Endothelial cell of umbilical vein (primary cell): ENCODE measurements around the gene UPK3A. TPM values are rescaled to one million over a fixed set of nuclear protein-coding genes. Genes with fewer than 3 reads are reported as not detected.

Source experiments
- BruUV-seq: library from RNA; stranded (reverse); fragments of 400-500 nt; replicated peaks from 2 replicates; lab custom pipeline; 2021; lab: Mats Ljungman, UMichigan
- CTCF ChIA-PET: fragments of 300-600, 350-600 bp; sonication (Branson Sonifier 250); formaldehyde crosslinking; loops from one replicate; lab custom pipeline; 2021; ENCODE audit warnings: antibody characterized with exemption, inconsistent platforms; lab: Charles Lee
- POLR2A ChIA-PET: fragments of 300-600, 350-600 bp; sonication (Branson Sonifier 250); formaldehyde crosslinking; loops from one replicate; lab custom pipeline; 2021; ENCODE audit warnings: antibody characterized with exemption, inconsistent platforms; lab: Charles Lee
- DNase-seq: peaks from one replicate; pipeline ENCODE4 v3.0.0-alpha.2; 2011; ENCODE audit warnings: low read depth, low spot score
- FAIRE-seq: peaks from 2 replicates; lab custom pipeline; 2011; peaks lifted over from hg19 to GRCh38; lab: Jason Lieb, UNC
- H2AFZ ChIP-seq: 2 replicates; pipeline ENCODE4 v1.6.0; 2012; ENCODE audit warnings: low read depth, low read length, control low read depth, inconsistent platforms
- H3K27ac ChIP-seq: 2 replicates; pipeline ENCODE4 v1.5.1; 2011; ENCODE audit warnings: low read depth, mild to moderate bottlenecking, control low read depth, low read length, moderate library complexity; ENCODE audit not compliant: insufficient read depth
- H3K27me3 ChIP-seq, 2 experiments: 2 replicates each; pipeline versions ENCODE4 v1.6.0 to v1.6.1; 2011; ENCODE audit warnings: low read length in 2 of 2, mixed read lengths in 1 of 2; ENCODE audit not compliant: control insufficient read depth in 2 of 2, insufficient read depth in 2 of 2
- H3K36me3 ChIP-seq, 2 experiments: 2 replicates in 1 of 2; 3 replicates in 1 of 2; pipeline ENCODE4 v1.5.1; 2011; ENCODE audit warnings: low read length in 2 of 2, mild to moderate bottlenecking in 1 of 2, moderate library complexity in 1 of 2; ENCODE audit not compliant: control insufficient read depth in 2 of 2, insufficient read depth in 2 of 2; ENCODE audit errors: extremely low read depth in 1 of 2
- H3K4me1 ChIP-seq: 3 replicates; pipeline ENCODE4 v1.5.1; 2011; ENCODE audit warnings: mild to moderate bottlenecking, low read length; ENCODE audit not compliant: control insufficient read depth, insufficient read depth; ENCODE audit errors: extremely low read depth
- H3K4me2 ChIP-seq: 2 replicates; pipeline ENCODE4 v1.6.1; 2011; ENCODE audit warnings: low read length, control low read depth, mixed read lengths; ENCODE audit not compliant: insufficient read depth
- H3K4me3 ChIP-seq, 3 experiments: fragments of 200-600 bp in 1 of 3; sonication (generic), shearing (Covaris generic) in 1 of 3; replicated peaks in 1 of 3; 2 replicates each; pipeline ENCODE4 v1.5.1; 2011 to 2016; ENCODE audit warnings: control low read depth in 3 of 3, low read length in 3 of 3, mild to moderate bottlenecking in 2 of 3, inconsistent platforms in 1 of 3, low read depth in 1 of 3, moderate library complexity in 1 of 3; ENCODE audit not compliant: insufficient read depth in 1 of 3
- H3K79me2 ChIP-seq: 2 replicates; pipeline ENCODE4 v1.6.0; 2012; ENCODE audit warnings: low read length, inconsistent platforms; ENCODE audit not compliant: control insufficient read depth, insufficient read depth
- H3K9ac ChIP-seq: replicated peaks from 2 replicates; pipeline ENCODE3; 2011; ENCODE audit warnings: low read length, control low read depth; ENCODE audit not compliant: insufficient read depth; ENCODE audit errors: extremely low read depth
- H3K9me1 ChIP-seq: replicated peaks from 3 replicates; pipeline ENCODE4 v1.6.0; 2011; ENCODE audit warnings: mild to moderate bottlenecking, low read length; ENCODE audit not compliant: control insufficient read depth, insufficient read depth; ENCODE audit errors: extremely low read depth
- H3K9me3 ChIP-seq: replicated peaks from 2 replicates; pipeline ENCODE4 v1.5.1; 2012; ENCODE audit warnings: low read length, inconsistent platforms; ENCODE audit not compliant: control insufficient read depth, insufficient read depth
- H4K20me1 ChIP-seq: replicated peaks from 2 replicates; pipeline ENCODE3; 2011; ENCODE audit warnings: mild to moderate bottlenecking, low read length; ENCODE audit not compliant: control insufficient read depth, insufficient read depth; ENCODE audit errors: extremely low read depth
- EZH2 ChIP-seq: IDR thresholded peaks from 2 replicates; pipeline ENCODE4 v1.6.1; 2012; ENCODE audit warnings: borderline replicate concordance, low read depth, mild to moderate bottlenecking, moderate library complexity, low read length, inconsistent platforms; ENCODE audit not compliant: severe bottlenecking
- FOS ChIP-seq: IDR thresholded peaks from 2 replicates; pipeline ENCODE4 v1.6.1; 2011; ENCODE audit warnings: mild to moderate bottlenecking, low read length, moderate library complexity, borderline replicate concordance; ENCODE audit not compliant: insufficient read depth
- GATA2 ChIP-seq: IDR thresholded peaks from 2 replicates; pipeline ENCODE4 v1.7.0; 2011; ENCODE audit warnings: low read depth, mild to moderate bottlenecking, moderate library complexity, mixed read lengths, low read length; ENCODE audit not compliant: insufficient read length, insufficient read depth
- JUN ChIP-seq: IDR thresholded peaks from 2 replicates; pipeline ENCODE4 v1.6.1; 2011; ENCODE audit warnings: borderline replicate concordance, low read depth; ENCODE audit not compliant: insufficient read length, insufficient read depth
- MYC ChIP-seq: IDR thresholded peaks from one replicate; pipeline ENCODE4 v1.6.1; 2011; ENCODE audit warnings: mild to moderate bottlenecking, low read depth, low read length
- POLR2A ChIP-seq: IDR thresholded peaks from 2 replicates; pipeline ENCODE4 v1.6.1; 2012; ENCODE audit warnings: low read depth, mild to moderate bottlenecking, control low read depth, low read length
- POLR2AphosphoS5 ChIP-seq: IDR thresholded peaks from 2 replicates; pipeline ENCODE4 v1.6.1; 2012; ENCODE audit warnings: low read depth, mild to moderate bottlenecking, control low read depth, low read length, moderate library complexity; ENCODE audit not compliant: insufficient read depth
- dilution Hi-C: fragments of 300-500 bp; cut with MboI; formaldehyde crosslinking; loops from one replicate; pipeline ENCODE4 v1.15.0; 2019; ENCODE audit warnings: low sequenced_read_pairs; ENCODE audit not compliant: extremely low pct_ligation_motif_present
- intact Hi-C: fragments of 100-400 bp; cut with micrococcal nuclease; formaldehyde crosslinking; loops from one replicate; pipeline ENCODE4 v1.10.0; 2022
- polyA plus RNA-seq, 4 experiments: library from polyadenylated mRNA; depleted of rRNA in 3 of 4; stranded (reverse) in 3 of 4; unstranded in 1 of 4; fragments of >200 nt; gene quantifications; 2 replicates each; pipeline versions ENCODE4 v1.2.1 to v1.2.3, GENCODE V29; 2011 to 2012; ENCODE audit warnings: missing spikeins in 1 of 4
- total RNA-seq: library from RNA; stranded (reverse); gene quantifications from 2 replicates; pipeline ENCODE4 v1.2.3, GENCODE V29; 2021
- TF ChIP-seq, protein P1 (sequence below), 2 donors: IDR thresholded peaks; 1 replicate in 1 of 2; 2 replicates in 1 of 2; pipeline ENCODE4 v1.5.1; 2011; ENCODE audit warnings: low read length in 2 of 2, mild to moderate bottlenecking in 2 of 2, moderate library complexity in 2 of 2, control low read depth in 1 of 2, inconsistent platforms in 1 of 2, low read depth in 1 of 2; ENCODE audit not compliant: insufficient read depth in 1 of 2; ENCODE audit errors: extremely low read depth in 1 of 2
- TF ChIP-seq, protein P2 (sequence below): IDR thresholded peaks from 2 replicates; pipeline ENCODE4 v1.6.1; 2011; ENCODE audit not compliant: insufficient read depth, insufficient read length

The UPK3A gene
- total and polyA plus RNA-seq, 2 donors (not counting 3 experiments of a cell fraction or from before 2014, with no cell fraction given), result not detected

DNA sequence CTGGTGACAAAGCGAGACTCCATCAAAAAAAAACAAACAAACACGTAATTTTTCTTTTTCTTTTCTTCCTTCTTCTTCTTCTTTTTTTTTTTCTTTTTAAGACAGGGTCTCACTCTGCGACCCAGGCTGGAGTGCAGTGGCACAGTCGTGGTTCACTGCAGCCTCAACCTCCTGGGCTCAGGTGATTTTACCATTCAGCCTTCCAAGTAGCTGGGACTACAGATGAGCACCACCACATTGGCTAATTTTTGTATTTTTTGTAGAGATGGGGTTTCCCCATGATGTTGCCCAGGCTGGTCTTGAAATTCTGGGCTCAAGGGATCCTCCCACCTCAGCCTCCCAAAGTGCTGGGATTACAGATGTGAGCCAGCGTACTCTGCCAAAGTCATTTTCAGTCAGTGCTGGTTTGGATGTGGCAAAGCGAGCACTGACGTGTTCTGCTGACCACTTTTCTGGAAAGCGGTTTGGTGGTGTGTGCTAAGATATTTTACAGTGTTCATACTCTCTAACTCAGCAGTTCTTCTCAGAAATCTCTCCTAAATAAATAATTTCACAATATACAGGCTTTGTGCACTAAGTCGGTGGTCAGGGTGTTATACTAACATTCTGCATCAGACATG, 35.7 kb downstream of the UPK3A start:
- peaks cover 43% of the 10 kb centered on the region for H3K79me2 ChIP-seq
- BruUV-seq, result no TSS peak
- dilution Hi-C loops, result no loop called here
- no peak overlapping the region for H3K9ac ChIP-seq
- no peak overlapping the region for H3K4me2 ChIP-seq
- DNase-seq, result no peak
- no peak overlapping the region for H2AFZ ChIP-seq
- peaks cover 24% of the 10 kb centered on the region for H3K4me1 ChIP-seq
- H3K4me3 ChIP-seq, result no peak overlapping the region
- ChIA-PET POLR2A (no interaction called here), CTCF (no interaction called here)
- H4K20me1 ChIP-seq, result no peaks in the 10 kb centered on the region
- no peak for TF ChIP-seq EZH2
- TF ChIP-seq FOS, result no peak
- no peak for TF ChIP-seq POLR2A
- TF ChIP-seq, protein P1, sequence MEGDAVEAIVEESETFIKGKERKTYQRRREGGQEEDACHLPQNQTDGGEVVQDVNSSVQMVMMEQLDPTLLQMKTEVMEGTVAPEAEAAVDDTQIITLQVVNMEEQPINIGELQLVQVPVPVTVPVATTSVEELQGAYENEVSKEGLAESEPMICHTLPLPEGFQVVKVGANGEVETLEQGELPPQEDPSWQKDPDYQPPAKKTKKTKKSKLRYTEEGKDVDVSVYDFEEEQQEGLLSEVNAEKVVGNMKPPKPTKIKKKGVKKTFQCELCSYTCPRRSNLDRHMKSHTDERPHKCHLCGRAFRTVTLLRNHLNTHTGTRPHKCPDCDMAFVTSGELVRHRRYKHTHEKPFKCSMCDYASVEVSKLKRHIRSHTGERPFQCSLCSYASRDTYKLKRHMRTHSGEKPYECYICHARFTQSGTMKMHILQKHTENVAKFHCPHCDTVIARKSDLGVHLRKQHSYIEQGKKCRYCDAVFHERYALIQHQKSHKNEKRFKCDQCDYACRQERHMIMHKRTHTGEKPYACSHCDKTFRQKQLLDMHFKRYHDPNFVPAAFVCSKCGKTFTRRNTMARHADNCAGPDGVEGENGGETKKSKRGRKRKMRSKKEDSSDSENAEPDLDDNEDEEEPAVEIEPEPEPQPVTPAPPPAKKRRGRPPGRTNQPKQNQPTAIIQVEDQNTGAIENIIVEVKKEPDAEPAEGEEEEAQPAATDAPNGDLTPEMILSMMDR (IDR thresholded peaks at IDR 0.05; ENCODE audit: extremely low read depth in 1 of 2, insufficient read depth in 1 of 2, low read depth in 1 of 2, low read length in 2 of 2), result no peak
- TF ChIP-seq, protein P2, sequence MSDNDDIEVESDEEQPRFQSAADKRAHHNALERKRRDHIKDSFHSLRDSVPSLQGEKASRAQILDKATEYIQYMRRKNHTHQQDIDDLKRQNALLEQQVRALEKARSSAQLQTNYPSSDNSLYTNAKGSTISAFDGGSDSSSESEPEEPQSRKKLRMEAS, result no peak
- no peak for TF ChIP-seq JUN
- no peak for TF ChIP-seq POLR2AphosphoS5
- TF ChIP-seq MYC, result no peak
- no peak for TF ChIP-seq GATA2
- no peak overlapping the region for H3K27ac ChIP-seq
- no peaks in the 10 kb centered on the region for H3K27me3 ChIP-seq
- H3K9me1 ChIP-seq, result no peaks in the 10 kb centered on the region
- no peak for FAIRE-seq
- H3K36me3 ChIP-seq, result peaks cover 4 to 21% of the 10 kb centered on the region in 2 experiments
- intact Hi-C loops, result no loop called here
- H3K9me3 ChIP-seq, result no peaks in the 10 kb centered on the region
